Upper lobe of left lung (tissue), 6 donors: Measurements from ENCODE around the gene EAF2. TPM values are rescaled to one million over a fixed set of nuclear protein-coding genes. Genes with fewer than 3 reads are reported as not detected.
A peak's percentile ranks its signal among the peaks of the same experiment; 100 is the strongest.

Source experiments
- ATAC-seq, 2 donors: fragments of 200-7000 bp; cut with Tn5 transposase; one replicate each; pipeline ENCODE4 v1.9.1; 2022; ENCODE audit warnings: mild to moderate bottlenecking in 2 of 2, moderate library complexity in 2 of 2; ENCODE audit not compliant: low FRiP score in 2 of 2
- DNase-seq, 2 donors: peaks; one replicate each; pipeline ENCODE4 v3.0.0-alpha.2; 2019 to 2020
- H3K27ac ChIP-seq, 4 donors: fragments of 200-600 bp; sonication (generic); one replicate each; pipeline ENCODE4 v1.5.1; 2016 to 2019
- H3K27me3 ChIP-seq, 4 donors: fragments of 200-600 bp; sonication (generic); one replicate each; pipeline ENCODE4 v1.5.1; 2017 to 2019
- H3K36me3 ChIP-seq, 4 donors: fragments of 200-600 bp; sonication (generic); one replicate each; pipeline ENCODE4 v1.5.1; 2016 to 2019
- H3K4me1 ChIP-seq, 4 donors: fragments of 200-600 bp; sonication (generic); one replicate each; pipeline ENCODE4 v1.5.1; 2018 to 2019
- H3K4me3 ChIP-seq, 4 donors: fragments of 200-600 bp; sonication (generic); one replicate each; pipeline ENCODE4 v1.5.1; 2017 to 2019; ENCODE audit warnings: mild to moderate bottlenecking in 2 of 4, moderate library complexity in 1 of 4
- H3K9me3 ChIP-seq, 4 donors: fragments of 200-600 bp; sonication (generic); one replicate each; pipeline ENCODE4 v1.5.1; 2018 to 2019
- CTCF ChIP-seq, 6 experiments: fragments of 450-650 bp in 4 of 6; fragments of 200-600 bp in 2 of 6; sonication (generic) in 2 of 6; IDR thresholded peaks; one replicate each; pipeline ENCODE4 v1.5.1; 2016 to 2019; ENCODE audit warnings: antibody characterized with exemption in 6 of 6
- EP300 ChIP-seq, 4 donors: sonication (generic); formaldehyde crosslinking; IDR thresholded peaks; one replicate each; pipeline ENCODE4 v1.5.1; 2017; ENCODE audit warnings: antibody characterized with exemption in 4 of 4, control low read depth in 2 of 4
- POLR2A ChIP-seq, 4 donors: fragments of 450-650 bp; IDR thresholded peaks; one replicate each; pipeline ENCODE4 v1.5.1; 2016 to 2017; ENCODE audit warnings: antibody characterized with exemption in 4 of 4, mild to moderate bottlenecking in 2 of 4
- POLR2AphosphoS5 ChIP-seq, 2 donors: sonication (generic); formaldehyde crosslinking; IDR thresholded peaks; one replicate each; pipeline ENCODE4 v1.5.1; 2017; ENCODE audit warnings: antibody characterized with exemption in 2 of 2
- WGBS, 2 donors: methylation state at CpG; one replicate each; pipeline ENCODE4 v1.1.5; 2017 to 2018; 5-methylcytosine and 5-hydroxymethylcytosine counted together
- total RNA-seq, 6 donors: library from RNA; depleted of rRNA in 4 of 6; stranded (reverse); fragments of >200 nt in 4 of 6; gene quantifications; one replicate each; pipeline versions ENCODE4 v1.1.0 to v1.2.1, GENCODE V29; 2016 to 2021
- donor health status: DM: no; HTN: no; CAD: no; lungs with moderate emphysema.
- donor health status: DM: no; HTN: yes; CAD: no; lungs with severe emphysema.

The EAF2 gene
- total RNA-seq, 6 donors from 2014 or later: 3.1 to 12.8 (median 7.4) TPM

DNA sequence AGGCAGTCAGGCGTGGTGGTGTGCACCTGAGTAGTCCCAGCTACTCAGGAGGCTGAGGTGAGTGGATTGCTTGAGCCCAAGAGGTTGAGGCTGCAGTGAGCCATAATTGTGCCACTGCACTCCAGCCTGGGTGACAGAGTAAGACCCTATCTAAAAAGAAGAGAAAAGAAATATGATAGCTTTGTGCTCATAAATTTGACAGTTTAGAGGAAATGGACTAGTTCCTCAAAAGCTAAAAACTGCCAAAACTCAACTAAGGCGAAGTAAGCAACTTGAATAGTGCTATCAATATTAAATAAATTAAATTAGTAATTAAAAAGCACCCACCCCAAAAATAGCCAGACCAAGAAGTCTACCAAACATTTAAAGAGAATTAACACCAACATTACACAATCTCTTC, 34.7 kb downstream of the EAF2 start:
- Histone ChIP-seq H3K4me1 (no peaks in the 10 kb centered on the region), H3K27me3 (no peaks in the 10 kb centered on the region), H3K36me3 (peaks cover 0 to 9% (median 0%) of the 10 kb centered on the region in 4 donors), H3K4me3 (no peak overlapping the region), H3K27ac (no peak overlapping the region), H3K9me3 (no peaks in the 10 kb centered on the region)
- ATAC-seq: no peak
- TF ChIP-seq EP300 (IDR thresholded peaks at IDR 0.05) (no peak), POLR2AphosphoS5 (IDR thresholded peaks at IDR 0.05) (no peak), POLR2A (IDR thresholded peaks at IDR 0.05) (no peak), CTCF (IDR thresholded peaks at IDR 0.05) (no peak)
- 80 to 82% methylated on average over 2 of the region's 2 CpGs for WGBS, 2 donors
- no peak for DNase-seq

GRCh38 chr3:121870717-121871116, 35.7 kb downstream of the EAF2 start:
- Histone ChIP-seq H3K27me3 (no peaks in the 10 kb centered on the region), H3K4me3 (no peak overlapping the region), H3K36me3 (peaks cover 0 to 9% (median 0%) of the 10 kb centered on the region in 4 donors), H3K4me1 (no peaks in the 10 kb centered on the region), H3K27ac (no peak overlapping the region), H3K9me3 (no peaks in the 10 kb centered on the region)
- no peak for DNase-seq
- ATAC-seq: no peak
- TF ChIP-seq POLR2AphosphoS5 (IDR thresholded peaks at IDR 0.05): no peak

GRCh38 chr3:121871430-121871829, 36.4 kb downstream of the EAF2 start:
- ATAC-seq: no peak
- TF ChIP-seq EP300 (IDR thresholded peaks at IDR 0.05) (no peak), CTCF (IDR thresholded peaks at IDR 0.05) (no peak), POLR2AphosphoS5 (IDR thresholded peaks at IDR 0.05) (no peak), POLR2A (IDR thresholded peaks at IDR 0.05) (no peak)
- no peak overlapping the region for H3K4me3 ChIP-seq
- DNase-seq: no peak
- no peak overlapping the region for H3K27ac ChIP-seq
- H3K4me1 ChIP-seq: no peaks in the 10 kb centered on the region
- H3K9me3 ChIP-seq: no peaks in the 10 kb centered on the region
- WGBS, 2 donors: 57 to 69% methylated on average over 1 of the region's 1 CpG
- no peaks in the 10 kb centered on the region for H3K27me3 ChIP-seq
- H3K36me3 ChIP-seq: peaks cover 0 to 9% (median 0%) of the 10 kb centered on the region in 4 donors

DNA sequence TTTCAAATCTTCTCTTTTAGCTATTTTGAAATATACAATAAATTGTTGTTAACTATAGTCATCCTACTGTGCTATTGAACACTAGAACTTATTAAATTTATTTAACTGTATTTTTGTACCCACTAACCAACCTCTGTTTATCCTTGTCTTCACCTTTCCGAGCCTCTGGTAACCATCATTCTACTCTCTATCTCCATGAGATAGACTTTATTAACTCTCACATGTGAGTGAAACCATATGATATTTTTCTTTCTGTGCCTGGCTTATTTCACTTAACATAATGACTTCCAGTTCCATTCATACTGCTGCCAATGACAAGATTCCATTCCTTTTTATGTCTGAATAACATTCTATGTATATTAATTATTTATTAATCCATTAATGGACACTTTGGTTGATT, 43.4 kb downstream of the EAF2 start:
- ATAC-seq: no peak
- peaks cover 0 to 5% (median 0%) of the 10 kb centered on the region in 4 donors for H3K36me3 ChIP-seq
- H3K4me1 ChIP-seq: no peaks in the 10 kb centered on the region
- H3K9me3 ChIP-seq: no peaks in the 10 kb centered on the region
- no peak for TF ChIP-seq POLR2A (IDR thresholded peaks at IDR 0.05)
- TF ChIP-seq EP300 (IDR thresholded peaks at IDR 0.05): no peak
- no peak overlapping the region for H3K4me3 ChIP-seq
- no peaks in the 10 kb centered on the region for H3K27me3 ChIP-seq
- DNase-seq: no peak
- 84 to 93% methylated on average over 1 of the region's 1 CpG for WGBS, 2 donors
- no peak overlapping the region for H3K27ac ChIP-seq

- WGBS, 2 donors: 19 to 41% methylated on average over 1 of the region's 1 CpG
- Histone ChIP-seq H3K27me3 (no peaks in the 10 kb centered on the region), H3K4me3 (no peak overlapping the region), H3K27ac (no peak overlapping the region), H3K9me3 (no peaks in the 10 kb centered on the region), H3K4me1 (no peaks in the 10 kb centered on the region), H3K36me3 (no peaks in the 10 kb centered on the region)
- DNase-seq (no peak), ATAC-seq (no peak)
- TF ChIP-seq CTCF (IDR thresholded peaks at IDR 0.05) (peak in 4 of 6 experiments; percentile 25 to 38 (median 33)), POLR2AphosphoS5 (IDR thresholded peaks at IDR 0.05) (no peak), POLR2A (IDR thresholded peaks at IDR 0.05) (no peak)
Measured at GRCh38 chr3:121883507-121883906, 48.5 kb downstream of the EAF2 start.

DNA sequence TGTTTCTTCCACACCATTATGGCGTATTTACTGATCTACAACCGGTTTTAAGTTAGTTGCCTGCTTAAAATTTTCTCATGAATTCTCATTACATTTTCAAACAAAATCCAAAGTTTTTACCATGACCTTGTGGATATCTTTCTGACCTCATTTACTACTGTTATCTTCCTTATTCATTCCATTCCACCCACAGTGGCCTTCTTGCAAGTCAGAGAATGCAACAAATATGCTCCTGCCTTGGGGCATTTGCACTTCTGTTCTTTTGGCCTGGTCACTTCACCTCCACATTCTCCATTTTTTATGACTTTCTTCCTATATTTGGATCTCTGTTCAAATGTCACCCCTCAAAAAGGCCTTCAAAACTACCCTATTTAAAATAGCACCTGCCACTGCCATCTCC, 50.4 kb downstream of the EAF2 start:
- no peak for ATAC-seq
- no peaks in the 10 kb centered on the region for H3K27me3 ChIP-seq
- no peaks in the 10 kb centered on the region for H3K9me3 ChIP-seq
- H3K4me1 ChIP-seq: no peaks in the 10 kb centered on the region
- H3K4me3 ChIP-seq: no peak overlapping the region
- TF ChIP-seq POLR2A (IDR thresholded peaks at IDR 0.05) (no peak), POLR2AphosphoS5 (IDR thresholded peaks at IDR 0.05) (no peak), EP300 (IDR thresholded peaks at IDR 0.05) (no peak)
- no peaks in the 10 kb centered on the region for H3K36me3 ChIP-seq
- no peak overlapping the region for H3K27ac ChIP-seq
- WGBS, 2 donors: 93 to 100% methylated on average over 2 of the region's 2 CpGs
- no peak for DNase-seq
